ENCODE measurements around the gene COA1.
A peak's percentile ranks its signal among the peaks of the same experiment; 100 is the strongest.
"Not testable (repeated sequence)": the region's sequence is repeated elsewhere in the genome, so short reads cannot be mapped to it uniquely, and the experiment has no call there.

The COA1 gene, protein sequence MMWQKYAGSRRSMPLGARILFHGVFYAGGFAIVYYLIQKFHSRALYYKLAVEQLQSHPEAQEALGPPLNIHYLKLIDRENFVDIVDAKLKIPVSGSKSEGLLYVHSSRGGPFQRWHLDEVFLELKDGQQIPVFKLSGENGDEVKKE

DNA sequence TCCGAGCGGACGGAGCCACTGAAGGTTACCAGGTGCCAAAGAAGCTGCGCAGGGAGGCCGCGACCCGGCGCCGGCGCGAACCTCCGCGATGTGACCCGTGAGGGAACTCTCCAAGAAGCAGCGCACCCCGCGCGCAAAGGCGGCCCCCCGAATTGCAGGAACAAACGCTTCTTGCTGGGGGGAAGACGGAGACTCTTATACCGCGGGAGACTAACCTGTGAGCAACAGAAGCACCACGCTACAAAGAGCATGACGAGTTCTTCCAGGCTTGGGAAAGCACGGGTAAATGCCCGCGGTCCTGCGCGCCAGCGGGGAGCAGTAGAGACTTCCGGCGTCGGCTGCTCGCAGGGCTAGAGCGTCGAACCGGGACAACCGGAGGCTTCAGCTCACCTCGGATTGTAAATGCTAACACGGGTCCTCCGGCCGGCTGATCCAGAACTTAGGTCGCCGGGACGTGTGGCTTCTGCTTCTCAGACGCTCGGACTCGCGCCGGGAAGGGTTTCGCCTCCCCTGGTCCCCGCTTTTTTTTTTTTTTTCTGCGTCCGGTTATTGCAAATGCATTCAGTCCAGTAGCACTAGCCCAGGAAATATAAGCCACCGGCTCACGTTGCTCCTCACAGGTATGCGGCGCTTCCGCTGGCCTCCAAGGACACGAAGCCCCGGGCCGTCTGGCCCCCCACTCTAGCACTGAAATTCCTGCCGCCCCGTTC is at the start of gene COA1:
COA1 (minus strand) TSS at position 310 of the 710 bp plus-strand sequence. CDS start 80,909 bp downstream, outside the sequence.
- peaks cover 9% of the 10 kb centered on the region for H3K4me1 ChIP-seq (ENCODE audit: control insufficient read depth, insufficient read depth, low read length)
- no peaks in the 10 kb centered on the region for H3K9me3 ChIP-seq (ENCODE audit: control insufficient read depth, low read length)
- peak within 1 kb of the TSS; percentile 94 for H3K4me3 ChIP-seq (ENCODE audit: low read length)
- peak; percentile 94 for DNase-seq (ENCODE audit: low read depth)
- no peaks in the 10 kb centered on the region for H3K27me3 ChIP-seq (replicated peaks; ENCODE audit: control insufficient read depth, insufficient read depth, low read length)
- H3K36me3 ChIP-seq (ENCODE audit: control insufficient read depth, insufficient read depth, low read length, severe bottlenecking): no peaks in the 10 kb centered on the region
- H3K9ac ChIP-seq (ENCODE audit: low read length): peak within 1 kb of the TSS; percentile 89

DNA sequence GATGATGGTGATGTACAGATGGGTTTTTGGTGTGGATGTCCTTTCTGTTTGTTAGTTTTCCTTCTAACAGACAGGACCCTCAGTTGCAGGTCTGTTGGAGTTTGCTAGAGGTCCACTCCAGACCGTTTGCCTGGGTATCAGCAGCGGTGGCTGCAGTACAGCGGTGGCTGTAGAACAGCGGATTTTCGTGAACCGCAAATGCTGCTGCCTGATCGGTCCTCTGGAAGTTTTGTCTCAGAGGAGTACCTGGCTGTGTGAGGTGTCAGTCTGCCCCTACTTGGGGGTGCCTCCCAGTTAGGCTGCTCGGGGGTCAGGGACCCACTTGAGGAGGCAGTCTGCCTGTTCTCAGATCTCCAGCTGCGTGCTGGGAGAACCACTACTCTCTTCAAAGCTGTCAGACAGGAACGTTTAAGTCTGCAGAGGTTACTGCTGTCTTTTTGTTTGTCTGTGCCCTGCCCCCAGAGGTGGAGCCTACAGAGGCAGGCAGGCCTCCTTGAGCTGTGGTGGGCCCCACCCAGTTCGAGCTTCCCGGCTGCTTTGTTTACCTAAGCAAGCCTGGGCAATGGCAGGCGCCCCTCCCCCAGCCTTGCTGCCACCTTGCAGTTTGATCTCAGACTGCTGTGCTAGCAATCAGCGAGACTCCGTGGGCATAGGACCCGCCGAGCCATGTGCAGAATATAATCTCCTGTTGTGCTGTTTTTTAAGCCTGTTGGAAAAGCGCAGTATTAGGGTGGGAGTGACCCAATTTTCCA is 49.1 kb upstream of the COA1 start:
- not testable (repeated sequence) for H3K9me3 ChIP-seq (ENCODE audit: control insufficient read depth, low read length); H3K9ac ChIP-seq (ENCODE audit: low read length); DNase-seq (ENCODE audit: low read depth); H3K4me3 ChIP-seq (ENCODE audit: low read length); H3K36me3 ChIP-seq (ENCODE audit: control insufficient read depth, insufficient read depth, low read length, severe bottlenecking); H3K27me3 ChIP-seq (replicated peaks; ENCODE audit: control insufficient read depth, insufficient read depth, low read length)
- peaks cover 20% of the 10 kb centered on the region for H3K4me1 ChIP-seq (ENCODE audit: control insufficient read depth, insufficient read depth, low read length)

DNA sequence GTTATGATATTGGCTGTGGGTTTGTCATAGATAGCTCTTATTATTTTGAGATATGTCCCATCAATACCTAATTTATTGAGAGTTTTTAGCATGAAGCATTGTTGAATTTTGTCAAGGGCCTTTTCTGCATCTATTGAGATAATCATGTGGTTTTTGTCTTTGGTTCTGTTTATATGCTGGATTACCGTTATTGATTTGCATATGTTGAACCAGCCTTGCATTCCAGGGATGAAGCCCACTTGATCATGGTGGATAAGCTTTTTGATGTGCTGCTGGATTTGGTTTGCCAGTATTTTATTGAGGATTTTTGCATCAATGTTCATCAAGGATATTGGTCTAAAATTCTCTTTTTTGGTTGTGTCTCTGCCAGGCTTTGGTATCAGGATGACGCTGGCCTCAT is 45.9 kb upstream of the COA1 start:
- not testable (repeated sequence) for H3K27me3 ChIP-seq (replicated peaks; ENCODE audit: control insufficient read depth, insufficient read depth, low read length); DNase-seq (ENCODE audit: low read depth); H3K4me1 ChIP-seq (ENCODE audit: control insufficient read depth, insufficient read depth, low read length); H3K4me3 ChIP-seq (ENCODE audit: low read length); H3K9me3 ChIP-seq (ENCODE audit: control insufficient read depth, low read length); H3K9ac ChIP-seq (ENCODE audit: low read length)
- peaks cover 13% of the 10 kb centered on the region for H3K36me3 ChIP-seq (ENCODE audit: control insufficient read depth, insufficient read depth, low read length, severe bottlenecking)

DNA sequence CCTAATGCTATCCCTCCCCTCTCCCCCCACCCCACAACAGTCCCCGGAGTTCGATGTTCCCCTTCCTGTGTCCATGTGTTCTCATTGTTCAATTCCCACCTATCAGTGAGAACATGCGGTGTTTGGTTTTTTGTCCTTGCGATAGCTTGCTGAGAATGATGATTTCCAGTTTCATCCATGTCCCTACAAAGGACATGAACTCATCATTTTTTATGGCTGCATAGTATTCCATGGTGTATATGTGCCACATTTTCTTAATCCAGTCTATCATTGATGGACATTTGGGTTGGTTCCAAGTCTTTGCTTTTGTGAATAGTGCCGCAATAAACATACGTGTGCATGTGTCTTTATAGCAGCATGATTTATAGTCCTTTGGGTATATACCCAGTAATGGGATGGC is 43.9 kb upstream of the COA1 start:
- H3K9ac ChIP-seq (ENCODE audit: low read length); H3K9me3 ChIP-seq (ENCODE audit: control insufficient read depth, low read length); H3K4me3 ChIP-seq (ENCODE audit: low read length); DNase-seq (ENCODE audit: low read depth); H3K4me1 ChIP-seq (ENCODE audit: control insufficient read depth, insufficient read depth, low read length); H3K27me3 ChIP-seq (replicated peaks; ENCODE audit: control insufficient read depth, insufficient read depth, low read length): not testable (repeated sequence)
- H3K36me3 ChIP-seq (ENCODE audit: control insufficient read depth, insufficient read depth, low read length, severe bottlenecking): peaks cover 13% of the 10 kb centered on the region

DNA sequence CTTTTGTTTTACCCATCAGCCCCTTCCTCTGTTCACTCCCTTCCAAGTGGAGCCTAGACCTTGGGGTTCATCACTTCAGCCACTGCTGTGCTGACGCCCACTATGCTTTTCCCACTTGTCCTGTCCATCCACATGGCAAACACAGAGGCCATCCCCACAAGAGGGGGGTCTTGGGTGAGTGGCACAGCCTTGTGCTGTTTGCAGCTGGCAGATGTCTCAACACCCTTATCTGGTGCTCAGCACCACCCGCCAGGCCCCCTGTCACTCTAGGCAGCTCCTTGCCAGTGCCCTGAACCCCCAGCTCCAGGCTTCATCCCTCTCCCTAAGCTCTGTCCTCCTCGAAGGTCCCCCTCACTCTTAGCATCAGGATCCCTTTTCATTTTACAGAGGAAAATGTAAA is 42.2 kb upstream of the COA1 start:
- no peaks in the 10 kb centered on the region for H3K9me3 ChIP-seq (ENCODE audit: control insufficient read depth, low read length)
- H3K4me1 ChIP-seq (ENCODE audit: control insufficient read depth, insufficient read depth, low read length): no peaks in the 10 kb centered on the region
- no peak overlapping the region for H3K4me3 ChIP-seq (ENCODE audit: low read length)
- peaks cover 13% of the 10 kb centered on the region for H3K36me3 ChIP-seq (ENCODE audit: control insufficient read depth, insufficient read depth, low read length, severe bottlenecking)
- DNase-seq (ENCODE audit: low read depth): no peak
- H3K27me3 ChIP-seq (replicated peaks; ENCODE audit: control insufficient read depth, insufficient read depth, low read length): no peaks in the 10 kb centered on the region
- no peak overlapping the region for H3K9ac ChIP-seq (ENCODE audit: low read length)

DNA sequence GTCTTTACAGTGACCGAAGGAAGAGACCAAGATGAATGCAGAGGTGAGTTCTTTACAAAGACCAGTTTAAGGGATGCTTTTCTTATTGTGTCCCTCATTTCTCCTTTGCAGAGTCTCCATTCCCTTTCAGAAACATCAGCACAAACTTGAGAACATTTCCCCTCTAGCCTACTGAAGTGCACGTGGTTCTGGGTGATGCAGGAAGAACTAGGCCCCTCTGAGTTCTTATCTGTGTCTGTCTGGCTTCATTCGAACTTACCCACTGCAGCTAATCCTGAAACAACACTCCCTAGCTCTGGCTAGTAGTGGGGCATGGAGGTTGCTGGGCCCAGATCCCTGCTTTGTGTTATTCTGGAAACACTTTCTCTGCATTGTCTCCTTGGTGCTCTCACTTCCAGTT is 41.8 kb upstream of the COA1 start:
- Histone ChIP-seq H3K9me3 (ENCODE audit: control insufficient read depth, low read length) (no peaks in the 10 kb centered on the region), H3K36me3 (ENCODE audit: control insufficient read depth, insufficient read depth, low read length, severe bottlenecking) (peaks cover 13% of the 10 kb centered on the region), H3K9ac (ENCODE audit: low read length) (no peak overlapping the region), H3K27me3 (replicated peaks; ENCODE audit: control insufficient read depth, insufficient read depth, low read length) (no peaks in the 10 kb centered on the region), H3K4me3 (ENCODE audit: low read length) (no peak overlapping the region), H3K4me1 (ENCODE audit: control insufficient read depth, insufficient read depth, low read length) (no peaks in the 10 kb centered on the region)
- no peak for DNase-seq (ENCODE audit: low read depth)

DNA sequence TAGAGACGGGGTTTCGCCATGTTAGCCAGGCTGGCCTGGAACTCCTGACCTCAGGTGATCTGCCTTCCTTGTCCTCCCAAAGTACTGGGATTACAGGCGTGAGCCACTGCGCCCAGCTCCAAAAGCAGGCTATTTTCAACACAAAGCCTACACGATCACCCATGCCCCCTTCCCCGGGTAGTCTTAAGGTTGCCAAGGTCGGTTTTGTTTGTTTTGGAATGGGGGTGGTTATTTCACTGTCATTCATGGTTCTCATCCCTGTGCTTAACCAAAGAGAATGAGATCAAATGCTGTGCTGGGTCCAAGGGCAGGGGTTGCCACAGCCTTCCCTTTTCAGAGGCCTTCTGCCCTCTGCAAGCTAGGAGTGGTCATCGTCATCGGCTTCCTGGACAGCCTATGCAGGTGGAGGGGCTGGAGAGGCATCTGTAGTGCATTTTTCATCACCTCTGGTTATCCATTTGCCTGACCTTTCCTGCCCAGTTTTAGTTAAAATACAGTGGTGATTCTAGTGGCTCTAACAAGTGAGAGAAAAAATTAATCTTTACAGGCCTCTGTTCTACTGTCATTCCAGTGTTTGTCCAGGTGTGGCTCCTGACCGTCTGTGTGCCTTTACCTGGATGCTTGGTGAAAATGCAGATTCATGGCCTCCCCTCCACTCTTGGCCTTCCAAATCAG is 40.6 kb upstream of the COA1 start:
- no peaks in the 10 kb centered on the region for H3K27me3 ChIP-seq (replicated peaks; ENCODE audit: control insufficient read depth, insufficient read depth, low read length)
- no peak overlapping the region for H3K9ac ChIP-seq (ENCODE audit: low read length)
- no peak overlapping the region for H3K4me3 ChIP-seq (ENCODE audit: low read length)
- H3K4me1 ChIP-seq (ENCODE audit: control insufficient read depth, insufficient read depth, low read length): peaks cover 1% of the 10 kb centered on the region
- no peak for DNase-seq (ENCODE audit: low read depth)
- H3K9me3 ChIP-seq (ENCODE audit: control insufficient read depth, low read length): no peaks in the 10 kb centered on the region
- peaks cover 13% of the 10 kb centered on the region for H3K36me3 ChIP-seq (ENCODE audit: control insufficient read depth, insufficient read depth, low read length, severe bottlenecking)

DNA sequence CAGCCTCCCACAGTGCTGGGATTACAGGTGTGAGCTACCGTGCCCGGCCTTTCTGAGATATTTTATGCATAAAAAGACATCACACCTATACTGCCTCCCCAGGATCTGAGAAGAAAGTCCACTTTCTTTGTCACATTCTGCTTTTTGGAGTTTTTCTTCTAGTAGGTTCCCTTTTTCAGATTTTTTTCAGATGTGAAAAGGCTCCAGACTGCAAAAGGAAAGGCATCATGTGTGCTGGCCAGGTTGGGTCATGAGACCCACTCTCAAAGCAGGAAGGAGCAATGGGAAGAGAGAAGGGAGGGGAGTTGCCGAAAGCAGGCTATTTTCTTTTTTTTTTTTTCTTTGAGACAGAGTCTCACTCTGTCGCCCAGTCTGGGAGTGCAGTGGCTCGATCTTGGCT is 40.0 kb upstream of the COA1 start:
- Histone ChIP-seq H3K4me1 (ENCODE audit: control insufficient read depth, insufficient read depth, low read length) (peaks cover 8% of the 10 kb centered on the region), H3K4me3 (ENCODE audit: low read length) (no peak overlapping the region), H3K36me3 (ENCODE audit: control insufficient read depth, insufficient read depth, low read length, severe bottlenecking) (peaks cover 13% of the 10 kb centered on the region), H3K9me3 (ENCODE audit: control insufficient read depth, low read length) (no peaks in the 10 kb centered on the region), H3K27me3 (replicated peaks; ENCODE audit: control insufficient read depth, insufficient read depth, low read length) (no peaks in the 10 kb centered on the region), H3K9ac (ENCODE audit: low read length) (no peak overlapping the region)
- DNase-seq (ENCODE audit: low read depth): no peak

DNA sequence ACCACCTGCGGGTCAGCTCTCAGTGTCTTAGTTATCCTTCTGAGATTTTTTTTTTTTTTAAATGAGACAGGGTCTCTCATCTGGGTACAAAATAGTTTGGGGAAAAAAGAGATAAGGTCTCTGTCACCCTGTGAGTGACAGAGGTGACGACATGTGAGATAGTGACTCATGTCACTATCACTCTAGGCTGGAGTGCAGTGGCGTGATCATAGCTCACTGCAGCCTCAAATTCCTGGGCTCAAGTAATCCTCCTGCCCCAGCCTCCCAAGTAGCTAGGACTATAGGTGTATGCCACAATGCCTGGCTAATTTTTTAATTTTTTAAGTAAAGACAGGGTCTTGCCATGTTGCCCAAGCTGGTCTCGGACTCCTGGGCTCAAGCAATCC is 39.6 kb upstream of the COA1 start:
- no peak for DNase-seq (ENCODE audit: low read depth)
- Histone ChIP-seq H3K9me3 (ENCODE audit: control insufficient read depth, low read length) (no peaks in the 10 kb centered on the region), H3K9ac (ENCODE audit: low read length) (no peak overlapping the region), H3K27me3 (replicated peaks; ENCODE audit: control insufficient read depth, insufficient read depth, low read length) (no peaks in the 10 kb centered on the region), H3K4me1 (ENCODE audit: control insufficient read depth, insufficient read depth, low read length) (peaks cover 11% of the 10 kb centered on the region), H3K36me3 (ENCODE audit: control insufficient read depth, insufficient read depth, low read length, severe bottlenecking) (peaks cover 13% of the 10 kb centered on the region), H3K4me3 (ENCODE audit: low read length) (no peak overlapping the region)

DNA sequence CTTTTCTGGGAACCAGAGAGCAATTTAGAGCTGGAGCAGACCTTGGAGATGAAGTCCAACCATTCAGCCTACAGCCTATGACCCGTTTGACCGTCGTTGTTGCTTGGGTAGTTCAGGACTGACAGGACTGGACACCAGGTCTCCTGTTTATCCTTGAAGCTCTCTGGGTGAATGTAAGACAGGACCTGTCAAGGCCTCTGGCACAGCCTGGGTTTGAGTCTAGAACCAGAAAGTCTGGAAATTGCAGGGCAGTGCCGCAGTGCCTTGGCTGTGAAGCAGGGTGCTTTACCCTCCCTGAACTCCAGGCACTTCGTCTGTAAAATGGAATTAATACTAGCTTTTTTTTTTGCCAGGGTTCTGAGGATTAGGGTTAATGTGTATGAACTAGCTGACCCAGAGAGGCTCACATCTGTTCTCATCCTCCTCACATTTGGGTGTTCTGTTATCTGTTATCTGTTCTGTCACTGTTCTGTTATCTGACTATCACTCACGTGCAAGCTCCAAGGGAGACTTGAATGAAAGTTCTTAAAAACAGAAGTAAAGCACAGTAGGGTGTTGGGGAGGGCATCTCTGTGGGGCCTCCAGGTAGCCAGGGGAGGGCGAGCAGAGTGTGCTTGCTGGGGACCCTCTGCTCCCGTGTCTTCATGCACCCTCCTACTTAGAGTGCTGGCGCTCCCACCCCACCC is 39.0 kb upstream of the COA1 start:
- no peak overlapping the region for H3K9ac ChIP-seq (ENCODE audit: low read length)
- no peak for DNase-seq (ENCODE audit: low read depth)
- no peaks in the 10 kb centered on the region for H3K9me3 ChIP-seq (ENCODE audit: control insufficient read depth, low read length)
- peaks cover 11% of the 10 kb centered on the region for H3K4me1 ChIP-seq (ENCODE audit: control insufficient read depth, insufficient read depth, low read length)
- H3K27me3 ChIP-seq (replicated peaks; ENCODE audit: control insufficient read depth, insufficient read depth, low read length): no peaks in the 10 kb centered on the region
- no peak overlapping the region for H3K4me3 ChIP-seq (ENCODE audit: low read length)
- H3K36me3 ChIP-seq (ENCODE audit: control insufficient read depth, insufficient read depth, low read length, severe bottlenecking): peaks cover 13% of the 10 kb centered on the region

DNA sequence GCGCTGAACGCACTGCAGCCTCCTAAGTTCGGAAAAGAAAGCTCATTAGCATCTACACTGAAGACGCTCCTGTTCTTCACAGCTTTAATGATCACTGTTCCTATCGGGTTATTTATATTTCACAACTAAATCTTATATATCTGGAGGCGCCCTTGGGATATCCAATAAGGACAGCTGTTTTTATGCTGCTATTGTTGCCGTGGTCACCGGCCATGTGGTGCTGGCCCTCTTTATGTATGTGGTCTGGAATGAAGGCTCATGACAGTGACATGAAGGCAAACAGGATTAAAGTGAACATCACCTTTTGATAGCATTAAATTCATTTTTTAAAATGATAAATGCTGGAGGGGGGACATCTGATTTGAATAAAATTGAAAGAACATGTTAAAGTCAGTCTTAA is 38.0 kb upstream of the COA1 start:
- no peak for DNase-seq (ENCODE audit: low read depth)
- Histone ChIP-seq H3K4me3 (ENCODE audit: low read length) (no peak overlapping the region), H3K9ac (ENCODE audit: low read length) (no peak overlapping the region), H3K9me3 (ENCODE audit: control insufficient read depth, low read length) (no peaks in the 10 kb centered on the region), H3K4me1 (ENCODE audit: control insufficient read depth, insufficient read depth, low read length) (peaks cover 12% of the 10 kb centered on the region), H3K36me3 (ENCODE audit: control insufficient read depth, insufficient read depth, low read length, severe bottlenecking) (peaks cover 8% of the 10 kb centered on the region), H3K27me3 (replicated peaks; ENCODE audit: control insufficient read depth, insufficient read depth, low read length) (no peaks in the 10 kb centered on the region)
